PFSK-1 (cell line): ENCODE measurements around the gene SLC22A13.

Experiments used
- POLR2AphosphoS5 ChIP-seq: IDR thresholded peaks from 2 replicates; pipeline ENCODE4 v1.6.1; 2012; ENCODE audit warnings: low read depth, mild to moderate bottlenecking, control low read depth, low read length, moderate library complexity
- TAF1 ChIP-seq: IDR thresholded peaks from 2 replicates; pipeline ENCODE4 v1.6.1; 2012; ENCODE audit warnings: low read length, control low read depth, borderline replicate concordance; ENCODE audit not compliant: insufficient read depth

DNA sequence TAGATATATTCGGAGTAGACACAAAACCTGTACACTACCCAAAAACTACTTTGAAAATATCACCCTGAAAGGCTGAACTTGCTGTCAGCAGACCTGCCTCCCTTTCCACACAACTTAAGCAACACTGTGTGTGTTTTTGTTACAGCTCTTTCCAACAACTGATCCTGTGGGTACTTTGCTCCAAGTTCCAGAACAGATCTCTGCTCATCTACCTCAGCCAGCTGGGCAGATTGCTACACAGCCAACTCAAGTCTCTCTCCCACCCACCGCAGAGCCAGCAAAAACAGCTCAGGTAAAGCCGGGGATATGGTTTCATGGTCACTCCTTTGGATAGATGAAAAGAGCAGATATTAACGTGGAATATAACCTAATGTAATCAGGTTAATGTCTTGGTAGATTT lies 19.7 kb upstream of the SLC22A13 start:
- TF ChIP-seq TAF1 (no peak), POLR2AphosphoS5 (no peak)
